SU-DHL-6 (cell line): ENCODE measurements around the gene HCRT.

Experiments
- CTCF ChIP-seq: fragments of 200-600 bp; sonication (generic); IDR thresholded peaks from one replicate; pipeline ENCODE4 v1.5.1; 2017; ENCODE audit warnings: antibody characterized with exemption, mild to moderate bottlenecking, low read length, moderate library complexity; ENCODE audit not compliant: insufficient read depth, poor library complexity, severe bottlenecking
- EZH2phosphoT487 ChIP-seq: fragments of 200-600 bp; sonication (generic), shearing (Covaris generic); conservative IDR thresholded peaks from 2 replicates; pipeline ENCODE4 v1.6.1; 2018; ENCODE audit warnings: mild to moderate bottlenecking, antibody characterized with exemption, low read length, moderate library complexity, mixed read lengths

- no peak for TF ChIP-seq CTCF
- TF ChIP-seq EZH2phosphoT487: no peak
Measured at GRCh38 chr17:42181851-42182207, 3.4 kb downstream of the HCRT start.
